Measurements from ENCODE around the gene PTPN3.
A peak's percentile ranks its signal among the peaks of the same experiment; 100 is the strongest.

The PTPN3 gene

DNA sequence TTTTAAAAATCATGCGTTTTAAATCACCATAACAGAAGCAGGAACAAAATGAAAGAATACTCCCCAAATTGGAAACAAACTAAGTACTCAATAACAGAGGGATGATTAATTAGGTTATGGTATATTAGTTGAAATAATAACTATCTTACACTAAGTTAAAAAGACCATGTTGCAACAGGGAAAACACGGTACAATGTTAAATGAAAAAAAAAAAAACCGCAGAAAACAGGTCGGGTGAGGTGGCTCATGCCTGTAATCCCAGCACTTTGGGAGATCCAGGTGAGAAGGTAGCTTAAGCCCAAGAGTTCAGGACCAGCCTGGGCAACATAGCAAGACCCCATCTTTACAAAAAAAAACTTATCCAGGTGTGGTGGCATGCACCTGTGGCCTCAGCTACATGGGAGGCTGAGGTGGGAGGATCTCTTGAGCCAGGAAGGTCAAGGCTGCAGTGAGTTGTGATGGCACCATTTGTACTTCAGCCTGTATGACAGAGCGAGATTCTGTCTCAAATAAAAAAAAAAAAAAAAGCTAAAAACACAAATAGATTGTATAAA is 2.4 kb upstream of the PTPN3 start:
- DNase-seq (ENCODE audit: low read depth) = no peak

DNA sequence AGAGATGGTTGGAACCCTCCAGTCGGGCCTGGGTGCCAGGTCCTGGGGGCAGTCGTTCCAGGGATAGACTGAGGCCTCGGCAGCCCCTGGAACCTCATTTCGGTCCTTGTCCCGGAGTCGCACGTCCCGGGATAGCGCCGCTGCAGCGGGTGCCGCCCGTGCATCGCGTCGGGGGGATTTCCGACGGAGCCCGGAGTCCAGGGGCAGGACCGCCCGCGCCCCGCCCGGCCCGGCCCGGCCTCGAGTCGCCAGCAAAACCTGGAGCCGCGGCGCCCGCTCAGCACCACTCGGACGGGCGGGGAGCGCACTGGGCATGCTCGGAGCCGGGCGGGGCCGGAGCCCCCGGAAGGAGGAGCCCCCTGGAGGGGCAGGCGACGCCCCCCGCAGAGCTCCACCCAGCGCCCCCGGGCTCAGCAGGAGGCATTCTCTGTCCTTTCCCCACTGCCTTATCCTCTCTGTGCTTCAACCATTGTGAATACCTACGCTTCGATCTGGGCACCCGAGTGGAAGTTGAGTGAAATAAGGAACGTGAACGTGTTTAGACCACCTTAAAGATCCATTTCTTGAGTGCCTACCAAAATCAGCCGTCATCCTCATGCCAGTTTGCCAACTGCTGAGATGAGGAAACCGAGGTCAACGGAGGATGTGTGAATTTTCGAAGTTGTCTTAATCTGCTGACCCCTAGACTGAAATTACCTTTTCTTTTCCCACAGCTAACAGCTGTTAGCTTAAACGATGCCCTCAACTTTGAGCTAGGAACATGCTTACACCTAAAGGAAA is 1.7 kb upstream of the PTPN3 start:
- DNase-seq (ENCODE audit: low read depth) = peak; percentile 38

DNA sequence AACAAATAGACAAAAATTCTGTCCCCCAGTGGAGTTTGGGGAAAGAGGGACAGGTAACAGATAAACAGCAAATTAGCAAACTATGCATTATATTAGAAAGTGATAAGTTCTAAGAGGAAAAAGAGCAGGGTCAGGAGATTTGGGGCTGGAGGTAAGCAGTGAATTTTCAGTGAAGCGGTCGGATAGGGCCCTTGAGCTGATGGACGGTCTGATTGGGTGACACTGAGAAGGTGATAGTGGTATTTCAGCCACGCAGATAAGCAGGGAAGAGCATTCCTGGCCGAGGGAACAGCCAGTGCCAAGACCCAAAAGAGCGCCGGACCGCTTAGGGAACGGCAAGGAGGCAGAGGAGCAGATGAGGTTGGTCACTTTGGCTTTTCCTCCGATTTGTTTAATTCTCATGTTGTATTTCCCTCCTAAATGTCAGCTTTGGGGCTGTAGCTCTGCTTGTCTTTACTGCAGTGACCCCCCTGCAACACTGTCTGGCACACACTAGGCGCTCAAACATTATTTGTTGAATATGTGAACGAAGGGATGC is 1.1 kb upstream of the PTPN3 start:
- no peak for DNase-seq (ENCODE audit: low read depth)

DNA sequence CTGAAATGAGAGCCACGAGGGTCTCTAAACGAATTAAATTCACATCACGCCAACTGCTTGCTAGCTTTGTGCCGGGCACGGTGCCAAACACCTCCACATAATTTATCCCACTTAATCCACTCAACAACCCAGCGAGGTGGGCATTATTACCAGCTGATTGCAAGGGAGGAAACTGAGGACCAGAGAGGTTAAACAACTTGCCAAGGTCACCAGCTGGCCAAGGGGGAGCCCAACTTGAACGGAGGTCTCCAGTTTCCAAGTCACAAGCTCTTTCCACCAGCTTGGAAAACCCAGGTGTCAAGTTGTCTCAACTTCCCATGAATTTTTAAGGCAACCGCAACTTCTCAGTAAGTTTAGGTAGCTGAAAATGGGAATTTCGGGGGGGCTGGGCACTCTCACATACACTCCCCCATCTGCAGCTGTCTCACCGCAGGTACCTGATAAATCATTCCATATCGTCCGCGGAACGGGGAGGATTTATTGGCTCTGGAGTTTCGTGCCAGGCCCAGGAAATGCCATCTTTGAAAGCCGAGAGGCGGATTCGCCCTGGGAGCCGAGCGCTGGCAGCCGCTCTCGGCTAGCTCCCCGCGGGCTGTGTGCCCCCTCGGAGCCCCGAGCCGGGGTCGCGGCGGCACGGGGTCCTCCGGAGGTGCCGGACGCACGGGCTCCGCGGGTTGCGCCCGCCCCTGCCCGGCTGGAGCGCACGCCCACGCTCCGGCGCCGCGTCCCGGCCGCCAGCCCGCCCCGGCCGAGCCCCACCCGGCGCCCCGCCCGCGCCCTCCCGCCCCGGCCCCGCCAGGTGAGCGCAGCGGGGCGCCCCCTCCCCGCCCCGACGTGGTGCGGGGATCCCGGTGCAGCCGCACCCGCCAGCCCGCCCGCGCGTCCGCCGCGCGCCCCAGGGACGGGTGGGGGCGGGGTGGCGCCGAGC is 617 bp downstream of the PTPN3 start:
- peak; percentile 15 for DNase-seq (ENCODE audit: low read depth)

DNA sequence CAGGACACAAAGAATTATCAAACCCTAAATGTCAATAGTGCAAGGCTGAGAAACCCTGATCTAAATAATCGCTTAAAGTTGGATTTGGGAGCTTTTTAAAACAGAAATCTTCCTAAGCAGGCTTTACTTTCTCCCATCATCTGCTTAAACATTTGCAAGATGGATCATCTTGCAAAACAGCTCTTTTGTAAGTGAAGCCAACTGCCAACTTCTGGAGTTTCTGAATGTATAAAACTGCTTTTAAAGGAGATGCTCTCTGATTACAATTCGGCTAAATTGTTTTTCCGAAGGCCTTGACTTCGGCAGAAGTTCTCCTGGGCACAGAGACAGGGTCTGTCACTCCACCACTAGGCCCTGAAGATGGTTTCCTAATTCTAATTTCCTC is 1.3 kb downstream of the PTPN3 start:
- DNase-seq (ENCODE audit: low read depth) = no peak

DNA sequence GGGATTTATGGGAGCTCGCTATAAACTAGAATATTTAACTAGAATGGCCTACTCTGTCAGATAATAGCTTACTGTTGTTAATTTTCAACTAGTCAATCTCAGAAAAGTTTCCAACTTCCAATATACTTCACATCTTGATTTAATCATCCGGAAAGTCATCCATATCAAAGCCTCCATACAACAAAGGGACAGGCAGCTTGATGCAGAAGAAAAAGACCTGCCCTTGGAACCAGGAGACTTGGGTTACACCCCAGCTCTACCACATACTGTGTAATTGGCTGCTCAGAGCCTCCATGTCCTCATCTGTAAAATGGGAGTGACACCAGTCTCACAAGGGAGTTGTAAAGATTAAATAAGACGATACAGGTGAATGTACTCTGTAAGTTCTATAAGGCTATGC is 1.9 kb downstream of the PTPN3 start:
- DNase-seq (ENCODE audit: low read depth) = no peak

DNA sequence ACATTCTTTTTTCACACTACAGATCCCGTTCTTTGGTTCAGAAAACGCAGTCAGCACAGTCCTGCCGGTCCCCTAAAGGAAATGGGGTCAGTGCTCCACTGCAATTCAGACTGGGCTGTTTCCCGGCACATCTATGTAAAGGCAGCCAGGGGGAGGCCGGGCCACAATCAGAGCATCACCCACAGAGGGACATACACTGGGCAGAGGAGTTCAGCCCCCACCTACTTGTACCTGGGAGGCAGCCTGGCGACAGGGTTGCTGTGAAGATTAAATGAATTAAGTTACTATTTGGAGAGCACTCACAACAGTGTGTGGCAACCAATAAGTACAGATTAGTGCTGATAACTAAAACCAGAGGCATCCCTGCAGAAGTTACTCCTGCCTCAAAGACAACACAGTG is 4.5 kb downstream of the PTPN3 start:
- no peak for DNase-seq (ENCODE audit: low read depth)

DNA sequence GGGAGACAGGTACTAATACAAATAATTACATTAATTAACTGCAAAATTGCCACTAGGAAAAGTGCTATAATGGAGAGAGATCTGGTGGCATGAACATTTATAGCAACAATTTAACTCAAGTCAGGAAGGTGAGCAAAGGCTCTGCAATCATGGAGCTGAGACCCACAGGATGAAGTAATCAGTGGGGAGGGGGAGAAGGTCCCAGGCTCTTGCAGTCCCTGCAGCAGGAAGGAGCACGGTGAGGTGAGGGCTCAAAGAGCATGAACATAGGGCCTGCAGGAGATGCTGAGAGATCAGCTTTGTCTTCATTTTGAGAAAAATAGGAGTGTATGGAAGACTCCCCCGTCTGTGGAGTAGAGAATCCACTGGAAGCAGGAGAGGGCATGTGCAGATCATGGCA is 6.5 kb downstream of the PTPN3 start:
- no peak for DNase-seq (ENCODE audit: low read depth)

DNA sequence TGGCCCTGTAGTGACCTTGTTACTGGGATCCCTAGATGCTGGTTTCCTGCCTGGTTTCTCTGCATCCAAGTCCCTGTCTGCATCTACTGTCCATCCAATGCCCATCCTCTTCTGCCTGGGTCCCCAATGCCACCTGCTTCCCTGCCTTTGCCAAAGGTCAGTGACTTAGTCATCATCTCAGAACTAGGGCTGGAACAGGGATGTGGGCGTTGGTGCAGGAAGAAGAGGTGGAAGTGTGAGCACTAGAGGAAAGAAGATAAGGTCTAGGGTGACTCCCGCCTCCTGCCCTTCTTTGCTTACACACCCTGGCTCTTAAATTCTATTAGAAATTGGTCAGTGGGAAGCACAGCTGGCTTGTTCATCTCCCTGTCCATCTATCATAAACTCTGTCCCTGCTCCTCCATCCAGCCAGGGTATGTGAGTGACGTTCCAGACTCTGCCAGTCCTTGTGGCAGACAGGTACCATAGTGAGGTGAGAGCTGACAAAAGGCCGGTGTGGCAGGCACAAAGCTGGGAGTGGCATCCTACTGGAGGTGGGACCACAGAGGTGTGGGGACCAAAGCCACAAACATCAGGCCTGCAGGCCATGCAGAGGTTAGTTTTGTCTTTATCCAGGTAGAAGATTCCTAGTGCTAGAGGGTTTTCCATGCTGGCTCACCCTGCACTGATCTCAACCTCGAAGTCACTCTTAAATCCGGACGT is 9.2 kb downstream of the PTPN3 start:
- no peak for DNase-seq (ENCODE audit: low read depth)

DNA sequence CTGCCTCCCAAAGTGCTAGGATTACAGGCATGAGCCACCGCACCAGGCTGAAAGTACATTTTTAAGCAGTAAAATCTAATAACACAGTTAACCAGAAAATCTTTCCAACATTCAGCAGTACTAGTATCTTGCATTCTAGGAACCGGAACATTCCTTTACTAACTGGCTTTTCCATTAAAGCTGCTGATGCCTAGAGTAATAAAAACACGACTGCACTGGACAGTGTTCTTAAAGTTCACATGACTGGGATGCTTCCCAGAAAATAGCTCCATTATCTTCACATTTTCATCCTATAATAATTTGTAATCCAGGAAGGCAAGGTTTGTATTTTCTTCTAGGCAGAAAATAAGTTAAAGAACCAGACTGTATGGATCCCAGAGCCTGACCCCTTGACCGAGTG is 9.8 kb downstream of the PTPN3 start:
- DNase-seq (ENCODE audit: low read depth) = no peak

DNA sequence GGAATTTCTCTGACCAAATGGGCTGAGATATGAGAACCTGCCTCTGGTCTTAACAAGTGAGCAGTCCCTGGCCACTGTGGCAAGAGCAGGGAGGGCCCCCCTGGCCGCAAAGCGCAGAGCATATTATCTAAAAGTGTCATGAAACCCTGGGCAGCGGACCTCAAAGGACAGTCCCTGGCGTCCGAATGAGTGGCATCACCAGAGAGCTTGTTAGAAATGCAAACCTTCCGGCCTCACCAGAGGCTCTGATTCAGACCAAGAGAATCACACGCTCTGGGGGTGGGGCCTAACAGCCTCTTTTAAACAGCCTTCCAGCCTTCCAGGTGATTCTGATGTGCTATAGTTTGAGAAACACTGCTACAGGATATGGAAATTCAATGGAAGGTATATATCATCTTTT is 10.9 kb downstream of the PTPN3 start:
- no peak for DNase-seq (ENCODE audit: low read depth)

DNA sequence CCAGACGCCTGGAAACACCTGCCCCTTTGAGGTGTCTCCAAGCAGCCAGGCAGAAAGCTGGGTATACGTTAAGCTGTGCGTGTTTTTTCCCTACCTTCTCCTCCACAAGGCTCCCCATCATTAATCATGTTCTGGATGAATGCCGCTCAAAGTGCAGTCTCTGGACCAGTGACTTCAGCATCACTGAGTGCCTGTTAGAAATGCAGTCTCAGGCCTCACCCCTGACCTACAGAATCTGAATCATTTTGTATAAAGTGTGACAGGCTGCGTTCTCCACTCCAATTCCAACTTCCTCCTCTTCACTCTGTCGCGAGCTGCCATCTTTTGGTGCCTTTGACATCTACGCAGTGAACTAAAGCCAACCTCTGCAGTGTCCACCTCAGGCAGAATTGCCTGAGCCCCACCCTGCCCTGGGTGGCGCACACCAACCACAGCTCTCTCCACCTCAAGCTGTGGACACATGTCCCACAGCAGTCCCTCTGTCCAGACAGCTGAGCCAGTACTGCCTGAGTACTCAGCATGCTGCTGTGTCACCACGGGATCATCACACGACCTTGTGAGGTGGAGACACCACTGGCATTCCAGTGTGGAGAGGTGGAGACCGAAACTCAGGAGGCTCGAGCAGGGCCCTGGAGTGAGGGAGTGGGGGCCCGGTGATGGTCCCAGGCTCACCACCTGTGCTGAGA is 14.2 kb downstream of the PTPN3 start:
- DNase-seq (ENCODE audit: low read depth) = no peak

DNA sequence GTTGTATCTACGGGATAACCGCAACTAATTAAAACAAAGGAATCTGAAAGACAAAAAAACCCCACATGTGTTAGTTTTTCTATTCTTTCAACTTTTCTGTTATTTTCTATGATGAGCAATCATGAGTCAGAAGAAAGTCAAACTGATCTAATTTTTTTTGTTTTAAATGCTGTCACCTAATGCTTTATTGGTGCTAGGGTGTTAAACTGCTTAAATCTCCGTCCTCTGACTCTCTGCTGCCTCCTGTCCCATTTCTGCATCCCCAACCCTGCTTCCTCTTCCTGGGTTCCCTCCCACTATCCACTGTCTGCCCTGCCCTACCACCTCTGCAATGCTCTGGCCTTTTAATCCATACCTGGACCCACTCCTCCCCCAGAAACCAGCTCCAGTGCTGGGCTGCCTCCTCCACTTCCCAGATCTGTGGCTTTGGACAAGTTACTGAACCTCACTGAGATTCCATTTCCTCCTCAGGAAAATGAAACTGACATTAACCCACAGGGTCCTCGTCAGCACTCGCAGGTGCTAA is 15.7 kb downstream of the PTPN3 start:
- no peak for DNase-seq (ENCODE audit: low read depth)

DNA sequence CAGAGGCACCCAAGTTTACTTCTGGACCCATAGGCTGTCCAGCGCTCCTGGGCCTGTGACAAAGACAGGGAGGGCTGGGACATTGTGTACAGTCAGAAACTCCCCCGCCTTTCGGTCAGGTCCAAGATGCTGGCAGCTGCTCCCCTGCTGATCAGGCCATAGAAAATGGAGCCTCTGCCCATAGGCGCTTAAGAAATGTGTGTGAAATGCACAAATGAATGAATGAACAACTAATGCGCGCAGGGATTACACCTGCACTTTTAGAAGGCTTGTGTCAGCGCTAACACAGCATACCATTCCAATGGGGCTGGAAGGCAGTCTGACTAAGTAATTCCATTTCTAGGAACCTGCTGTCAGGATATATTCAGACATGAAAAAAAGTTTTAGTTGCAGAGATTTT is 16.3 kb downstream of the PTPN3 start:
- no peak for DNase-seq (ENCODE audit: low read depth)

DNA sequence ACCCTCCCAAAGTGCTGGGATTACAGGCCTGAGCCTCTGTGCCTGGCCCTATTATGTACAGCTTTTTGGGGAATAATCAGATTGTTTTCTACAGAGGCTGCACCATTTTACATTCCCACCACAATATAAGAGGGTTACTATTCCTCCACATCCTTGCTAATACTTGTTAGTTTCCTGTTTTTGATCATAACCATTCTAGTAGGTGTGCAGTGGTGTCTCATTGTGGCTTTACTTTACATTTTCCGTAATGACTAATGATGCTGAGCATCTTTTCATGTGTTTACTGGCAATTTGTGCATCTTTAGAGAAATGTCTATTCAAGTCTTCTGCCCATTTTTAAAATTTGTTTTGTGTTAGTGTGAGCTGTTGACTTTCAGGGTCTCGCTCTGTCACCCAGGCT is 18.3 kb downstream of the PTPN3 start:
- no peak for DNase-seq (ENCODE audit: low read depth)

DNA sequence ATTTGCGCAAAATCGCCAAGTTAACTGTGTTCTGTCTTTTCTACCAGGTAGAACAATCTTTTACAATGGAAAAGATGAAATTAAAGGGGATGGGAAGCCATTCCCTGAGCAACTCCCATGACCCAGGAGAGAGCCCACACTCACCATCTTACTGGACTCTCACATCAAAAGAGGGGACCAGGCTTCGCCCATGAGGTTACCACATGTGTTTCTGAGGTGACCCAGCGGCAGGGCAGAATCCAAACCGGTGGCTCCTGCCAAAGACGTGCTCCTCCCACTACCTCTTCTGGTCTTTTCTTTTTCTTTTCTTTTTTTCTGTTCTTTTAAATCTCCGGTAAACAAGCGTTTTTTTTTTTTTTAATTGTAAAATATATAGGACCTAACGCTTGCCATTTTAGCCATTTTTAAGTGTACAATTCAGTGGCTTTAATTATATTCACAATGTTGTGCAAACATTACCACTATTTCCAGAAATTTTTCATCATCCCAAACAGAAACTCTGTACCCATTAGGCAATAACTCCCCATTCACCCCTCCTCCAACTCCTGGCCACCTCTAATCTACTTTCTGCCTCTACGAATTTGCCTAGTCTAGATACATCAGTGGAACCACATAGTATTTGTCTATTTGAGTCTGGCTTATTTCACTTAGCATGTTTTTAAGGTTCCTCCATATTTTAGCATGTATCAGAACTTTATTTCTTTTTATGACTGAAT is 19.3 kb downstream of the PTPN3 start:
- DNase-seq (ENCODE audit: low read depth) = no peak

DNA sequence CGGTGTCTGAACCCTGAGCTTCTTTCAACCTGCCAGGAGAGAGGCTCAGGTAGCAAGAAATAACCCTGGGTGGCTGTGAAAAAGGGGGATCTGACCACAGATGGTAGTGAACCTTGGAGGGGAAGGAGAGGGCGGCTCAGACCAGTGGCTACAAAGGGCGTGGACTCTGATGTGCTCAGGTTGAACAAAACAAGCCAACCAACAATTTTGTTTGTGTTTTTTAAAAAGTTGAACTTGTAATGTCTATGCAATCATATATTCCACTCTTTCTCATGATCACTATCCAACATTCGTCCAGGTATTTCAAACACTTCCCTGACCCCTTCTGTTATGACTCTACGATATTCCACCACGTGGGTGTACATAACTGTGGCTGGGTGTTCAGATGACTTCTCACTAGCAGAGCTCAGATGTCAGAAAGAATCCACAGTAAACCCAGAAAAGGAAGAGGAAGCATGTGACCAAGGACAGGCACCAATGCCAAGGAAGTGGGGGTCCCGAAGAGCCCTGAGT is 20.0 kb downstream of the PTPN3 start:
- DNase-seq (ENCODE audit: low read depth) = no peak

DNA sequence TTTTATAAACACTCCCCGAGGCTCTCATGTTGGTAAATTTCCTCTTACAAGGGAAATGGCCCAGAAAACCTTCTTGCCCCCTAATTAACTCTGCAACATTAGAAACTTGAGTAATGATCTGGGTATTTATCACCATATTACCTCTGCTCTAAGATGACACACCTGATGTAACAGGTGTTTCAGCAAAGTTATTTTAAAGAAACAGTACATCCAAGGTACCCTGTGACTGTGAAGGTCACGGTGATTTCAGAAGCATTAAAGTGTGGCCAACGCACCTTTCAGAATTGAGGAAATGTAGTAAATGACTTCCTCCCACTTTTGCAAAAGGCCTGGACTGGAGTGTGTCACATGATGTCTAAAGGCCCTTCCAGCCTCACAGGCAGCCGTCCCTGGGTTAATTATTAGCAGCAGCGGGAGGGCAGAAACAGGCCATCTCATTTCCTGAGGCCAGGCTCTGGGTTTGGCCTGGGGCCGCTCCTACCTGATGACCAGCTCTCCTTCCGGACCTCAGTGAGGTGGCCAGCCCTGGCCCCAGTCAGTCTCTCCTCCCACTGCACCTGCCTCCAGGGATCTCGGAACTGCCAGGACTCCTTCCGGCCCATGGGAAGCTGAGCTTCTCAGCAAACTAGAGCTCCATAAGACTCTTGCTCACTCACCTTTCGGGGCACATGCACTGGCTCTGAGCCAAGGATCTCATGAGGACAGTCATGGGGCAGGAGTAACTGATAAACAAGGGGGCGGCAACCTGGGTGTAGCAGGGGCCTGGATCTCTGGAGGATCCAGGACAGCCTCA is 20.7 kb downstream of the PTPN3 start:
- no peak for DNase-seq (ENCODE audit: low read depth)

DNA sequence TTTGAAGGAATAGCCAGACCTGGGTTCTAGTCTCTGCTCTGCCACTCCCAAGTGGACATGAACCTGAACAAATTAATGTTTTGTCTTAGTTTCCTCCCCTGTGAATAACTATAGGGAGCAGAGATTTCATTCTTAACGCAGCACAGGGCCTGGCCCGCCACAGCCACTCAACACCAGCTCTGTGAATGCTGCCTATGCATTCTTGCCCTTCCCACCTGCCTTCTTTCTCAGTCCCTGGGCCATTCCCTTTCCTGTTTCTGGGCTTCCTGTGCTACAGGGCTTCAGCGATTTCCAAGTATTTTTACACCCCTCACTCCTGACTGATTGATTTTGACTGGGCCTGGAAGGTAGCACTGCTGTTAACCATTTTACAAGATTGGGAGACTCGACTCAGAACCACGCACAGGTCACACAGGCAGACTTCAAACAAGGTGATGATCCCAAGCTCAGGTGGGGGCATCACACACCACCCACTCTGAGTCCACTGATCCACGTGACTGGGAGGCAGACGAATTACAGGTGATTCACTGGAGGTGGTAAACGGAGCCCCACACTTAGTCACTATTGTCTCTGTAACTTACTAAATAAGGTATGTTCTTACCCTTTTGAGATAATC is 21.4 kb downstream of the PTPN3 start:
- DNase-seq (ENCODE audit: low read depth) = no peak

Measured in EH (cell line).